Measurements from ENCODE around the gene DOK6.

DOK6 gene

DNA sequence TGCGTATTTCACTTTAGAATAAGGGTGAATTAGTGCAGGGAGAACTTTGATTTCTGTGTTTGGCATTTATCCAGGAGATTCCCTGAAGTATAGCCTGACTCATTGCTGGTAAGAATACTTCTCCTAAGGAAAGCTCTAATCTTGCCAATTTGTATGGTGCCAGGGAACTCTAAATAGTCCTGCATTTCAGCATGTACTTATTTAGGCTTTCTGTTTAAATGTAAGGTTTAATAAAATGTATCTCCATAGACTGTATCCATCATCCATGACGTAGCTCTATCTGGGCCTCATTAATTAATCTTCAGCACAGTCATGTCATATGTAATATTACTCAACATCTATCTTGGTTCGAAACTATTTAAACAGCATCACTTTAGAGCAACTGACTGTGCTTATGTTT lies 127.7 kb downstream of the DOK6 start:
- Histone ChIP-seq H3K4me1 (no peaks in the 10 kb centered on the region), H3K4me3 (no peak overlapping the region), H3K36me3 (replicated peaks) (no peaks in the 10 kb centered on the region), H3K27me3 (ENCODE audit: low read depth) (no peaks in the 10 kb centered on the region), H3K9me3 (no peaks in the 10 kb centered on the region; the same call in 1 of the 2 replicates)
- no peak for DNase-seq (ENCODE audit: low spot score in 2 of 2)
- in situ Hi-C loops (cut with MboI; ENCODE audit: low sequenced_read_pairs) = no loop called here

DNA sequence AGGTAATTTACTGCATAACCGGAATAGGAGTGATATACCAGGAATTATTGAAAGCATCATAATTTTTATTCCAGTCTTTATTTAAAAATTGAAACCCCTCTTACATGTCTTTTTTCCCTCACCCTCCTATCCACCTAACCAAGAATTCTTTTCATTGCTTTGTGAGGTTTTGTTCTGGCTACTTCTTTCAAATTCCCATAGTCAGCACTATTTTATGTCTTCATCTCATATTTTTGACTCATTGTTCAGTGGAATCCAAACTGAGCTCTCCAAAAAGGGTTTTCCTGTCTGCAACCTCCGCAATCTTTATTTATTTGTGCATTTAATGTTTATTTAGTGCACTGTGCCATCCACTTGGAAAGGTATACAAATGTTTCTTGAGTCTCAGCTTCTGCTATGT lies 128.5 kb downstream of the DOK6 start:
- H3K36me3 ChIP-seq (replicated peaks) = no peaks in the 10 kb centered on the region
- no peaks in the 10 kb centered on the region for H3K4me1 ChIP-seq
- DNase-seq (ENCODE audit: low spot score in 2 of 2) = no peak
- no peak overlapping the region for H3K4me3 ChIP-seq
- in situ Hi-C loops (cut with MboI; ENCODE audit: low sequenced_read_pairs) = no loop called here
- H3K9me3 ChIP-seq = no peaks in the 10 kb centered on the region; the same call in 1 of the 2 replicates
- H3K27me3 ChIP-seq (ENCODE audit: low read depth) = no peaks in the 10 kb centered on the region; the same call in 1 of the 2 replicates

DNA sequence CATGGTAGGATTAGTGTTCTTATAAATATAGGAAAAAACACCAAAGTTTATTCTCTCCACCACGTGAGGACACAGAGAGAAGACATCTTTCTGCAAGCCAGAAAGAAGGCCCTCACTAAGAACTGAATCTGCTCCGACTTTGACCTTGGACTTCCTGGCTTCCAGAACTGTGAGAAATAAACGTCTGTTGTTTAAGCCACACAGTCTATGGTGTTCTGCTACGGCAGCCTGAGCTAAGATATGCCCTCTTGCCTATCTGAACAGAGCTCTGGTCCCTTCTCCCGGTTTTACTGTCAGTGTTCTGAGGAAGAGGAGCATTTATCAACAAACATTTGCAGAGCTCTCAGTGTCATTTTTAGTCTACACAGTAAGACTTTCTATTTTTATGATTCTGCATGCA lies 131.3 kb downstream of the DOK6 start:
- no peak for DNase-seq (ENCODE audit: low spot score in 2 of 2)

DNA sequence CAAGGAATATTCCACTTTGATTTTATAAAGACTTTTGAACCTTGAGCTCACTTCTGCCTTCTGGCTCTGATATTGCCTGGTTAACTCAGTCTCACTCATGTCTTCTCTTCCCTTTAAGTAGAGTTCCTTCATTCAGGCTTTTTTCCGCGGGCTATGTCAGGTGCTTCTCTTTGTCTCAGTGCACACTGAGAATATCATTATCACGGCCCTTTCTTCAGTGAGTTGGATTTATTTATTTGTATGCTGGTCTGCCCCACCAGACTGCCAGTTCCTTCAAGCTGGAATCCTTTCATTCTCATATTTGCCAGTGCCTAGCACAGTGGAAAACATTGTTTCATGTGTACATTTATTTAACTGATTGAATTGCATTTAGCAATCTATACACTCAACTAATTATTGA lies 136.5 kb downstream of the DOK6 start:
- in situ Hi-C loops (cut with MboI; ENCODE audit: low sequenced_read_pairs) = no loop called here
- DNase-seq (ENCODE audit: low spot score in 2 of 2) = no peak
- no peaks in the 10 kb centered on the region; the same call in 1 of the 2 replicates for H3K27me3 ChIP-seq (ENCODE audit: low read depth)
- H3K9me3 ChIP-seq = no peaks in the 10 kb centered on the region
- H3K36me3 ChIP-seq (replicated peaks) = no peaks in the 10 kb centered on the region
- H3K4me1 ChIP-seq = no peaks in the 10 kb centered on the region
- no peak overlapping the region for H3K4me3 ChIP-seq

More for the DNA sequence above, 131.3 kb downstream of the DOK6 start:
- in situ Hi-C loops (cut with MboI; ENCODE audit: low sequenced_read_pairs) = no loop called here
- Histone ChIP-seq H3K27me3 (ENCODE audit: low read depth) (no peaks in the 10 kb centered on the region; the same call in 1 of the 2 replicates), H3K4me3 (no peak overlapping the region), H3K9me3 (no peaks in the 10 kb centered on the region; the same call in 1 of the 2 replicates), H3K4me1 (no peaks in the 10 kb centered on the region), H3K36me3 (replicated peaks) (no peaks in the 10 kb centered on the region)

DNA sequence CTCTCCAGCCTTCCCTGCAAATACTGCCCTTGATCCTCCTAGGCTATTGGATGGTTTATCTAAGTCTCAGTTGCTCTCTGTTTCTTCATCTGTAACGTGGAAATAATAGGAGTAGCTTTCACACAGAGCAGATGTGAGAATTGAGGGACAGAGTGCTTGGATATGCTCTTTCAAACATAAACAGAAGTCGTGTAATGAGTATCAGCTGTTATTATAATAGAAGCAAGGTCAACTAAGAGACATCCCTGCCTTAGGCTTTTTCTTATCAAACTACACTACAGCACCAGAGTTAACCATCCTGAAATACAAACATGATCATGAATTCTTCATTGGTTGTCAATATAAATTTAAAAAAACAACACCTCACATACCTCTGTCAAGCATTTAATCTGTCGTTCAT lies 138.2 kb downstream of the DOK6 start:
- H3K9me3 ChIP-seq = no peaks in the 10 kb centered on the region
- in situ Hi-C loops (cut with MboI; ENCODE audit: low sequenced_read_pairs) = no loop called here
- H3K4me1 ChIP-seq = no peaks in the 10 kb centered on the region
- H3K36me3 ChIP-seq (replicated peaks) = no peaks in the 10 kb centered on the region
- no peak overlapping the region for H3K4me3 ChIP-seq
- H3K27me3 ChIP-seq (ENCODE audit: low read depth) = peaks cover 3% of the 10 kb centered on the region
- no peak for DNase-seq (ENCODE audit: low spot score in 2 of 2)

DNA sequence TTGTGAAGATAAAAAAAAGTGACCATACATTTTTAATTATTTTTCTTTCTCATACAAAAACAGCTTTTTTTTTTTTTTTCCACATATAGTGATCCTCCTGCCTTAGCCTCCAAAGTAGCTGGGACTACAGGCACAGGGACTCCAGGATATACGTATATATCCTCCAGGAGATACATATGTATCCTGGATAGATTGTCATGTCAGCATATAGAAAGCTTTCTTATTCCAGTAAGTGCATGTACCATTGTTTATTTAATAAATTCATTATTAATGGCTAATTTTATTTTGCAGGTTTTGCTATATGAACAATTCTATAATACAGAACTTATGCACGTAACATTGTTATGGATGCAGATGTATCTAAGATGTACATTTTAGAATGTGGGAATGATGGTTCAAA lies 138.7 kb downstream of the DOK6 start:
- peaks cover 3% of the 10 kb centered on the region for H3K27me3 ChIP-seq (ENCODE audit: low read depth)
- H3K4me3 ChIP-seq = no peak overlapping the region
- in situ Hi-C loops (cut with MboI; ENCODE audit: low sequenced_read_pairs) = no loop called here
- H3K9me3 ChIP-seq = no peaks in the 10 kb centered on the region
- no peak for DNase-seq (ENCODE audit: low spot score in 2 of 2)
- H3K36me3 ChIP-seq (replicated peaks) = no peaks in the 10 kb centered on the region
- no peaks in the 10 kb centered on the region for H3K4me1 ChIP-seq

DNA sequence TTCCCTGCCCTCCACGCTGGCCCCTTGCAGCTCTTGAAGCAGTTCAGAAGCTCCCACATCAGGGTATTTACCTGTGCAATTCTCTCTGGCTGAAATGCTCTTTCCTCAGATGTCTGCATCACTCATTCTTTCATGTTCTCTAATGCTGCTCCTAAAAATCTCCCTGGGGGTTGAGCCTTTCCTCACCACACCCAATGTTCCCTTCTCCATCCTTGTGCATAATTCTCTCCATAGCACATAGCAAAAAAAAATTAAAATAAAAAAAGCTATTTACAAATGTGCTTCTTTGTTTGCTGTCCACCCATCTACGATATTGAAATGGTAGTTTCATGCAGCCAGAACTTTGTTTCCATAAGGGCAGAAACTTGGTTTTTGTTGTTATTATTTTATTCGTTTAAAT lies 155.5 kb downstream of the DOK6 start:
- in situ Hi-C loops (cut with MboI; ENCODE audit: low sequenced_read_pairs) = no loop called here

DNA sequence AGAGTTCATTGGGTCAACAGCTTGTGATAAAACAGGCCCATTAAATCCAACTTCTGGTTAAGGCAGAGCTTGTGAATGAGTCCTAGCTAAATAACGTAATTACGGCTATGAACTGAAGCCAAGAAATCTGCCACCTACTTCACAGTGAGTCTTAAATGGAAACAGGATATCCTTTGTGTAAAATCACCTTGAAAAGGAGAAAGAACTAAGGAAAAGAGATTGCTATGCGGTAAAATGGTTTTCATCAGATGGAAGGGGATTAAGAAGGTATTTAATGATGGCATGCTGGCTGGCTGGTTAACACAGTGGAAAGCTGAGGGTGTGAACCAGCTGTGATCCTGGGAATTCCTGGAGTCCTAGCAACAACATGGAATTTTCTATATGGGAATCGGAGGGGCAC lies 156.6 kb downstream of the DOK6 start:
- Histone ChIP-seq H3K4me1 (no peaks in the 10 kb centered on the region), H3K36me3 (replicated peaks) (no peaks in the 10 kb centered on the region), H3K9me3 (no peaks in the 10 kb centered on the region), H3K27me3 (ENCODE audit: low read depth) (no peaks in the 10 kb centered on the region), H3K4me3 (no peak overlapping the region)
- in situ Hi-C loops (cut with MboI; ENCODE audit: low sequenced_read_pairs) = no loop called here
- peak; percentile 13 to 23 for DNase-seq (ENCODE audit: low spot score in 2 of 2)

More for the DNA sequence above, 155.5 kb downstream of the DOK6 start:
- Histone ChIP-seq H3K4me3 (no peak overlapping the region), H3K36me3 (replicated peaks) (no peaks in the 10 kb centered on the region), H3K4me1 (no peaks in the 10 kb centered on the region), H3K9me3 (no peaks in the 10 kb centered on the region), H3K27me3 (ENCODE audit: low read depth) (no peaks in the 10 kb centered on the region)
- DNase-seq (ENCODE audit: low spot score in 2 of 2) = no peak

DNA sequence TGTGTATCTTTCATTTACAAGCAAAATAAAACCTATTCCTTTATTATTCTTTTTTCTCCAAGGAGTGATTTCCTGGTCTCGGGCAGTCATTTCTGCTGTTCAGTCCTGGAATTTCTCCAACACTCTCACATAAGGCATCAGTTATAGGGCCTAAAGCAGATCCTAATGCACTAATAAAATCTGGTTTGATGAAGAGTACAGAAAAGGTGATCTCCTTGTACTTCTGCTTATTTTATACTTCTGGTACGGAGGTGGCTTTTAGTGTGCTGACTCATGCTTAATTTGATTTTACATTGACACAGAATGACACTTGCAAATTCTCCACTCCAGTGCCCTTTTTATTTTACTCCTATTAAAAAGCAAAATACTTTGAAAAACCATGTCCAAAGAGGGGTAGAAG lies 157.4 kb downstream of the DOK6 start:
- no peak overlapping the region for H3K4me3 ChIP-seq
- in situ Hi-C loops (cut with MboI; ENCODE audit: low sequenced_read_pairs) = no loop called here
- DNase-seq (ENCODE audit: low spot score in 2 of 2) = no peak

DNA sequence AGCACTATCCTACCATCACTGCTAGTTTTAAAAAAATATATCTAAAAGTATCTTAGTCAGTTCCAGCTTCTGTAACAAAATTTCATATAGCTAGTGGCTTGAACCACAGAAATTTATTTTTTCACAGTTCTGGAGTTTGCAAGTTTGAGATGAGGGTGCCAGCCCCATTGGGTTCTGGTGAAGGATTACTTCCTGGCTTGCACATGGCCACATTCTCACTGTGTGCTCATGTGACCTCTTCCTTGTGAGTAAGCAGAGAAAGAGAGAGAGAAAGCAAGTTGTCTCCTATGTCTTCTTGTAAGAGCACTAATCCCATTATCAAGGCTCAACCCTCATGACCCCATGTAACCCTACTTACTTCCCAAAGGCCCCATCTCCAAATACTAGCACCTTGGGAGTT lies 158.9 kb downstream of the DOK6 start:
- Histone ChIP-seq H3K27me3 (ENCODE audit: low read depth) (no peaks in the 10 kb centered on the region), H3K4me3 (no peak overlapping the region), H3K4me1 (no peaks in the 10 kb centered on the region), H3K36me3 (replicated peaks) (no peaks in the 10 kb centered on the region), H3K9me3 (no peaks in the 10 kb centered on the region)
- no peak for DNase-seq (ENCODE audit: low spot score in 2 of 2)
- in situ Hi-C loops (cut with MboI; ENCODE audit: low sequenced_read_pairs) = no loop called here

More for the DNA sequence above, 157.4 kb downstream of the DOK6 start:
- H3K4me1 ChIP-seq = no peaks in the 10 kb centered on the region
- no peaks in the 10 kb centered on the region for H3K9me3 ChIP-seq
- H3K36me3 ChIP-seq (replicated peaks) = no peaks in the 10 kb centered on the region
- no peaks in the 10 kb centered on the region for H3K27me3 ChIP-seq (ENCODE audit: low read depth)

DNA sequence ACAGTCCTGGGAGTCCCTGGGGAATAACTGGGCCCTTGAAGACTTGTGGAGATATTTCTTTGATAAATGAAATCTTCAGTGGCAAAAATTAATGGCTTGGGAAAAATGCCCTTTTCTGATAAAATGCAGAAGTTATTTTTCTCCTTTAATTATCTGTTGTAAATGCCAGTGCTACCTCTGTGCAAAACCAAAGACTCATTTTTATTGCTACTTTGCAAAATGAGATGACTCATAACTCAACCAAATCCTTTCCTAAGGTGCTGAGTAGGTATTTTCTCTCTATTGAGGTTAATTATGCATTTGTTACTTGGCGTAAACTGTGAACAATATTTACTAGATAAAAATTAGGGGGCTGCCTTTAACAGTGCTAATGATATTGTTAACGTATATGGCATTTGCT lies 163.9 kb downstream of the DOK6 start:
- DNase-seq (ENCODE audit: low spot score in 2 of 2) = no peak
- H3K9me3 ChIP-seq = peaks cover 3% of the 10 kb centered on the region; the same call in 1 of the 2 replicates
- in situ Hi-C loops (cut with MboI; ENCODE audit: low sequenced_read_pairs) = no loop called here
- no peaks in the 10 kb centered on the region for H3K27me3 ChIP-seq (ENCODE audit: low read depth)
- H3K4me1 ChIP-seq = no peaks in the 10 kb centered on the region
- no peak overlapping the region for H3K4me3 ChIP-seq
- H3K36me3 ChIP-seq (replicated peaks) = no peaks in the 10 kb centered on the region

DNA sequence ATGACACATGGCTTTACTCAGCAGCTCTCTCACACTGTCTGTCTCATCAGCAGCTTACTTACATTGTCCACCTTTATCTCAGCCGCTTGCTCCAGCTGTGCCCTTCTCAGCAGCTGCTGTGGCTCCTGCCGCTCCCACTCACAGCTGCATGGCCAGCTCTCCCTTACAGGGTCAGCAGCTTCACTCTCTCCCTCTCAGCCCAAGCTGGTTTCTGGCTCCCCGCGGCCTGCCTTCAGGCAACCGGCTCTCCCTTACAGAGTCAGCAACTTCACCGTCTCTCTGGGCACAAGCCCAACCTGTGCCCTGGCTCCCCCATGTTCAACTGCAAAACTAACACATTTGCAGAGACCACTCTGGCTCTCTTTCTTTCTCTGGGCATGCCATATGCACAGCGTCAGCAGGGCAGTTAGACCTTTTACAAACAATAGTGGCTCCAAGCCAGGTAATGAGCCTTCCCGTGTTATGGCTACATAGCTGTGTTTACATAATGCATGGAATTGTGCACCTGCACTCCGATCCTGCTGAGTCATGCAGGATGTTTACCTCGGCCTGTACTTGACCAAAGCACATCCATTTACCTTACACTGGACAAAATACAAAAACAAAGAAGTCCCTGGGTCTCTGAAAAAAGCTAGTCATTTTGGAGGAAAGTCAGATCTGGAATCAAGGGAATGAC lies 167.3 kb downstream of the DOK6 start:
- H3K9me3 ChIP-seq = peaks cover 3% of the 10 kb centered on the region; the same call in 1 of the 2 replicates
- H3K36me3 ChIP-seq (replicated peaks) = no peaks in the 10 kb centered on the region
- no peak overlapping the region for H3K4me3 ChIP-seq
- in situ Hi-C loops (cut with MboI; ENCODE audit: low sequenced_read_pairs) = no loop called here
- no peaks in the 10 kb centered on the region for H3K4me1 ChIP-seq
- no peaks in the 10 kb centered on the region for H3K27me3 ChIP-seq (ENCODE audit: low read depth)
- DNase-seq (ENCODE audit: low spot score in 2 of 2) = no peak

DNA sequence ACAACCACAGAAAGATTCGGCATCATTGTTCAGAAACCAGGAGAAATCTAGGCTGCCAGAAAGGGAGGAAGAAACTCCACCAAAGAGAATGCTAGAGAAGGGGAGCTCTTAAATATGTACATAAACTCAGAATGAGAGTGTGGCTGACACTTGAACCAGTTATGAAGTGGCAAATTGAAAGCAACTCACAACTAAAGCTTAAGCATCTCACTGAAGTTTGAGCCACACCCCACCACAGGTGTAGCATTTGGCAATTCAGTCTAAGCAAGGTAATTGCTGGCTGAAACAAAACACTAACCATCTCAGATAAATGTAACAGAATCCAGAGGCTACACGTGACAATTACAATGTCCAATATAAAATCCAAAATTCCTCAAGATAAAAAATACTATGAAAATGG lies 168.4 kb downstream of the DOK6 start:
- Histone ChIP-seq H3K9me3 (peaks cover 3% of the 10 kb centered on the region; the same call in 1 of the 2 replicates), H3K4me1 (no peaks in the 10 kb centered on the region), H3K27me3 (ENCODE audit: low read depth) (no peaks in the 10 kb centered on the region), H3K4me3 (no peak overlapping the region), H3K36me3 (replicated peaks) (no peaks in the 10 kb centered on the region)
- in situ Hi-C loops (cut with MboI; ENCODE audit: low sequenced_read_pairs) = no loop called here
- no peak for DNase-seq (ENCODE audit: low spot score in 2 of 2)

DNA sequence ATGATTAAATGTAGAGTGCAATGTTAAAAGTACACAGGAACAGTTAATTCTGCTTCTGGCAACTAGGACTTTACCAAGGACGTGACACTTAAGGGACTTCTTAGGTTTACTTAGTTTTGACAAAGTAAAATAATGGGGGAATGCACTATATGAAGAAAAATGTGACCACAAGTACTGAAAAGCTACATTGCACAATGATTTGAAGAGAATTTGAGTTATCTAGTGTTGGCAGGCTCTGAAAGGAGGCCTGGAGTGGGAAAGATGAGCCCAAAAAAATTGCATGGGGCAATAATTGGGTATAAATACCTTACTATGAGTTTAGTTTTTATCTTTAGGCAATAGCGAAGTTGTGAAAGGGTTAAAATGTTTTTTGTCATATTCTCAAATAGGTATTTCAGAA lies 173.7 kb downstream of the DOK6 start:
- H3K4me3 ChIP-seq = no peak overlapping the region

DNA sequence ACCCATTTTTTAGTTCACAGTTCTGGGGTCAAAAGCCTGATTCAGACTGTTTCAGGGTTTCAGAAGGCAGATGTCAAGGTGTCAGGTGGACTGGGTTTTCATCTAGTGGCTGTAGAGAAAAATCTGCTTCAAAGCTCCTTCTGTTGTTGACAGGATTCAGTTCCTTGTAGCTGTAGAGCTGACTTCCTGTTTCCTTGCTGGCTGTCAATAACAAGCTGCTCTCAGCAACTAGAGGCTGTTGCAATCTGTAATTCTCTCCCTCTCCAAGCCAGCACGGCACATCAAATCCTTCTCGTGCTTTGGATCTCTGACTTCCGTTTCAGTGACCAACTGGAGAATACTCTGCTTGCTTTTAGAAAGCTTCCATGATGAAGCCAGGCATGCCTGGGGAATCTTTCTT lies 179.4 kb downstream of the DOK6 start:
- Histone ChIP-seq H3K9me3 (no peaks in the 10 kb centered on the region), H3K27me3 (ENCODE audit: low read depth) (no peaks in the 10 kb centered on the region), H3K36me3 (replicated peaks) (no peaks in the 10 kb centered on the region), H3K4me1 (no peaks in the 10 kb centered on the region), H3K4me3 (no peak overlapping the region)
- in situ Hi-C loops (cut with MboI; ENCODE audit: low sequenced_read_pairs) = no loop called here
- no peak for DNase-seq (ENCODE audit: low spot score in 2 of 2)

More for the DNA sequence above, 173.7 kb downstream of the DOK6 start:
- Histone ChIP-seq H3K27me3 (ENCODE audit: low read depth) (no peaks in the 10 kb centered on the region), H3K4me1 (no peaks in the 10 kb centered on the region), H3K9me3 (no peaks in the 10 kb centered on the region), H3K36me3 (replicated peaks) (no peaks in the 10 kb centered on the region)
- DNase-seq (ENCODE audit: low spot score in 2 of 2) = no peak
- in situ Hi-C loops (cut with MboI; ENCODE audit: low sequenced_read_pairs) = no loop called here
